ENCODE measurements around the gene MALRD1.

The MALRD1 gene

DNA sequence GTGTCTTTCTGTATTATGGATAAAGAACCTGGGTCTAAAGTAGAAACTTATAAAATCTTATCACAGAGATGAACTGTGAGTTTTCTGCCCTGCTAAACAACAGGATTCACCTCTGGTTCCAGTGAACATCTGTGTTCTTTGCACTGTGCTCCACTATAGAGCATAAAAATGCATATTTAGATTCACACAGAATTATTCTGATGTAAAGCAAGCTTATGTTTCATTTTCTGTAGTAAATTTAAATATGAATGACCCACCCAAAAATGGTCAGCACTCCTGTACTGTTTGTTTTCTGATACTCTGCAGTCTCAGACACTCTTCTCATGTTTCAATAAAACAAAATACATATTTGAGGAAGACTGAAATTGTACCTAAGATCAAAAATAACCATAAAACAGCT, 563.2 kb downstream of the MALRD1 start:
- Histone ChIP-seq H3K36me3 (ENCODE audit: insufficient read depth, low read length) (no peaks in the 10 kb centered on the region), H3K4me2 (ENCODE audit: low read length) (no peak overlapping the region), H3K4me1 (ENCODE audit: insufficient read depth, low read length, severe bottlenecking) (no peaks in the 10 kb centered on the region), H3K9me3 (ENCODE audit: low read length) (no peaks in the 10 kb centered on the region), H3F3A (ENCODE audit: insufficient read depth, low read length) (no peaks in the 10 kb centered on the region), H4K20me1 (ENCODE audit: insufficient read depth, low read length) (no peaks in the 10 kb centered on the region), H3K27ac (ENCODE audit: low read depth, low read length, poor library complexity, severe bottlenecking) (no peak overlapping the region), H3K27me3 (ENCODE audit: insufficient read depth, low read length) (no peaks in the 10 kb centered on the region), H3K9ac (ENCODE audit: low read length) (no peak overlapping the region), H3K9me2 (ENCODE audit: low read depth, low read length) (no peaks in the 10 kb centered on the region), H3K79me2 (ENCODE audit: insufficient read depth, low read length) (no peaks in the 10 kb centered on the region), H2AFZ (ENCODE audit: low read length) (no peak overlapping the region), H3K4me3 (ENCODE audit: low read depth, low read length, poor library complexity, severe bottlenecking) (no peak overlapping the region)
- TF ChIP-seq EZH2 (IDR thresholded peaks at IDR 0.05; ENCODE audit: borderline replicate concordance, low read length): no peak
- TF ChIP-seq, protein P1, sequence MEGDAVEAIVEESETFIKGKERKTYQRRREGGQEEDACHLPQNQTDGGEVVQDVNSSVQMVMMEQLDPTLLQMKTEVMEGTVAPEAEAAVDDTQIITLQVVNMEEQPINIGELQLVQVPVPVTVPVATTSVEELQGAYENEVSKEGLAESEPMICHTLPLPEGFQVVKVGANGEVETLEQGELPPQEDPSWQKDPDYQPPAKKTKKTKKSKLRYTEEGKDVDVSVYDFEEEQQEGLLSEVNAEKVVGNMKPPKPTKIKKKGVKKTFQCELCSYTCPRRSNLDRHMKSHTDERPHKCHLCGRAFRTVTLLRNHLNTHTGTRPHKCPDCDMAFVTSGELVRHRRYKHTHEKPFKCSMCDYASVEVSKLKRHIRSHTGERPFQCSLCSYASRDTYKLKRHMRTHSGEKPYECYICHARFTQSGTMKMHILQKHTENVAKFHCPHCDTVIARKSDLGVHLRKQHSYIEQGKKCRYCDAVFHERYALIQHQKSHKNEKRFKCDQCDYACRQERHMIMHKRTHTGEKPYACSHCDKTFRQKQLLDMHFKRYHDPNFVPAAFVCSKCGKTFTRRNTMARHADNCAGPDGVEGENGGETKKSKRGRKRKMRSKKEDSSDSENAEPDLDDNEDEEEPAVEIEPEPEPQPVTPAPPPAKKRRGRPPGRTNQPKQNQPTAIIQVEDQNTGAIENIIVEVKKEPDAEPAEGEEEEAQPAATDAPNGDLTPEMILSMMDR (IDR thresholded peaks at IDR 0.05; ENCODE audit: low read length): no peak

DNA sequence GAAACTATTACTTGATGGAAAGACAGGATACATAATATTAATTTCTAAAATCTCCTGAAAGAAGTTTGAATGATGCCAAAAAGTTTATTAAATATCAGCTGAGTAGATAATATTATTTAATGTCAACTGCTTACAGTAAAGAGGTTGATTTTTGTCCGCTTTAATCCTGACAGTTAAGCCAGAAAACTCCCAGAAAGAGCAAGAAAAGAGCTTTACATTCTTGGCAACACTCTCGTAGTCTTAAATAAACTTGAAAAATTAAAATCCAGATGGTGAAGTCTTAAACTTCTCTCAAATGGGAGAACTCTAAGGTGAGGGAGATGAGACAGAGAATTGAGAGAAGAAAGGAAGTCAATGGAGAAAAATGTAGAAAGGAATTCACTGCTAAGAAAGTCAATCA, 568.4 kb downstream of the MALRD1 start:
- Histone ChIP-seq H3K4me2 (ENCODE audit: low read length) (no peak overlapping the region), H4K20me1 (ENCODE audit: insufficient read depth, low read length) (no peaks in the 10 kb centered on the region), H3K27me3 (ENCODE audit: insufficient read depth, low read length) (no peaks in the 10 kb centered on the region), H3K9me2 (ENCODE audit: low read depth, low read length) (no peaks in the 10 kb centered on the region), H3K79me2 (ENCODE audit: insufficient read depth, low read length) (no peaks in the 10 kb centered on the region), H2AFZ (ENCODE audit: low read length) (no peak overlapping the region), H3F3A (ENCODE audit: insufficient read depth, low read length) (no peaks in the 10 kb centered on the region), H3K9ac (ENCODE audit: low read length) (no peak overlapping the region), H3K4me1 (ENCODE audit: insufficient read depth, low read length, severe bottlenecking) (no peaks in the 10 kb centered on the region), H3K4me3 (ENCODE audit: low read depth, low read length, poor library complexity, severe bottlenecking) (no peak overlapping the region), H3K27ac (ENCODE audit: low read depth, low read length, poor library complexity, severe bottlenecking) (no peak overlapping the region), H3K36me3 (ENCODE audit: insufficient read depth, low read length) (no peaks in the 10 kb centered on the region), H3K9me3 (ENCODE audit: low read length) (no peaks in the 10 kb centered on the region)
- TF ChIP-seq EZH2 (IDR thresholded peaks at IDR 0.05; ENCODE audit: borderline replicate concordance, low read length): no peak
- TF ChIP-seq, protein P1 (IDR thresholded peaks at IDR 0.05; ENCODE audit: low read length): no peak

DNA sequence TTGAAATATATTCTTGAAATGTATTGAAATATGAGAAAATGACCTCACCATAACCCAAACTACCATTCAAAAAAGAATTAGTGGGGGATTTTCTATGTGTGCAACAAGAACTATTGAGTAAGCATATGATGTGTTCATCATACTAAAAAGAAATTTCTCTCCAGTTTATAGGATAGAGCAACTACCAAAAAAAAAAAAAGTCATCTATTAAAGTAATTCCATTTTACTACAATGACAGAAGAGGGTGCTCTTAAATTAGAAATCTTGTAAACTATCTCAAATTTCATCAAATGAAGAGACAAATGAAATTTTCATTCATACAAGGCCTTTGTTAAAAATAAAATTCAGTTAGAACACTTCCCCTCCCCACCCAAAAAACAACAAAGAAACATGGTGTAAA, 572.2 kb downstream of the MALRD1 start:
- Histone ChIP-seq H3K4me2 (ENCODE audit: low read length) (no peak overlapping the region), H3K36me3 (ENCODE audit: insufficient read depth, low read length) (no peaks in the 10 kb centered on the region), H3F3A (ENCODE audit: insufficient read depth, low read length) (no peaks in the 10 kb centered on the region), H3K79me2 (ENCODE audit: insufficient read depth, low read length) (no peaks in the 10 kb centered on the region), H3K9me2 (ENCODE audit: low read depth, low read length) (no peaks in the 10 kb centered on the region), H4K20me1 (ENCODE audit: insufficient read depth, low read length) (no peaks in the 10 kb centered on the region), H3K4me3 (ENCODE audit: low read depth, low read length, poor library complexity, severe bottlenecking) (no peak overlapping the region), H3K4me1 (ENCODE audit: insufficient read depth, low read length, severe bottlenecking) (no peaks in the 10 kb centered on the region), H3K27ac (ENCODE audit: low read depth, low read length, poor library complexity, severe bottlenecking) (no peak overlapping the region), H2AFZ (ENCODE audit: low read length) (no peak overlapping the region), H3K9ac (ENCODE audit: low read length) (no peak overlapping the region), H3K9me3 (ENCODE audit: low read length) (no peaks in the 10 kb centered on the region), H3K27me3 (ENCODE audit: insufficient read depth, low read length) (no peaks in the 10 kb centered on the region)
- TF ChIP-seq, protein P1 (IDR thresholded peaks at IDR 0.05; ENCODE audit: low read length): no peak
- TF ChIP-seq EZH2 (IDR thresholded peaks at IDR 0.05; ENCODE audit: borderline replicate concordance, low read length): no peak

All from OCI-LY1 (cell line).